ENCODE data around the gene OTX2. TPM values are rescaled to one million over a fixed set of nuclear protein-coding genes. Genes with fewer than 3 reads are reported as not detected.

The OTX2 gene
- total RNA-seq, 8 experiments from 2014 or later: 0.33 TPM; not detected in 5

- 0 to 13% (median 3%) methylated on average over 1 to 35 of the region's 71 CpGs; no CpG with 5 or more reads in 3 of the 10 experiments for WGBS, 10 experiments
- in situ Hi-C loops (cut with MboI; ENCODE audit: low pct_unique_long_range_greater_than_20kb in 2 of 9, low sequenced_read_pairs in 9 of 9, unreplicated experiment in 9 of 9): no loop called here
- Histone ChIP-seq H3K27ac (no peak overlapping the region), H3K4me1 (replicated peaks in 1 of 2) (peaks cover 0 to 16% of the 10 kb centered on the region in 2 donors), H3K4me3 (peak overlapping the region in 1 of 5 donors; percentile 9)
- peak in 5 of 8 experiments; percentile 18 to 36 (median 24) for ATAC-seq (replicated peaks in 6 of 8)
These were observed 1.7 kb downstream of the OTX2 start for GRCh38 chr14:56808383-56809269.

GRCh38 chr14:56808110-56808382 lies 2.2 kb downstream of the OTX2 start:
- Histone ChIP-seq H3K4me3 (no peak overlapping the region), H3K27ac (no peak overlapping the region), H3K4me1 (replicated peaks in 1 of 2) (peaks cover 0 to 16% of the 10 kb centered on the region in 2 donors)
- ATAC-seq (replicated peaks in 6 of 8): no peak
- 0% methylated on average over 2 to 13 of the region's 16 CpGs; no CpG with 5 or more reads in 5 of the 10 experiments for WGBS, 10 experiments
- in situ Hi-C loops (cut with MboI; ENCODE audit: low pct_unique_long_range_greater_than_20kb in 2 of 9, low sequenced_read_pairs in 9 of 9, unreplicated experiment in 9 of 9): no loop called here

- Histone ChIP-seq H3K27ac (no peak overlapping the region), H3K4me1 (replicated peaks in 1 of 2) (peaks cover 0 to 16% of the 10 kb centered on the region in 2 donors), H3K4me3 (no peak overlapping the region)
- peak in 1 of 8 experiments; percentile 9 for ATAC-seq (replicated peaks in 6 of 8)
- 0 to 46% (median 10%) methylated on average over 1 to 15 of the region's 39 CpGs; no CpG with 5 or more reads in 1 of the 10 experiments for WGBS, 10 experiments
- in situ Hi-C loops (cut with MboI; ENCODE audit: low pct_unique_long_range_greater_than_20kb in 2 of 9, low sequenced_read_pairs in 9 of 9, unreplicated experiment in 9 of 9): no loop called here
These were observed 2.7 kb downstream of the OTX2 start for GRCh38 chr14:56807386-56808109.

GRCh38 chr14:56806760-56807159 lies 3.5 kb downstream of the OTX2 start:
- Histone ChIP-seq H3K4me1 (replicated peaks in 1 of 2) (peaks cover 0 to 16% of the 10 kb centered on the region in 2 donors), H3K4me3 (no peak overlapping the region), H3K27ac (no peak overlapping the region)
- ATAC-seq (replicated peaks in 6 of 8): no peak
- in situ Hi-C loops (cut with MboI; ENCODE audit: low pct_unique_long_range_greater_than_20kb in 2 of 9, low sequenced_read_pairs in 9 of 9, unreplicated experiment in 9 of 9): no loop called here
- WGBS, 10 experiments: 0 to 7% (median 0%) methylated on average over 1 to 4 of the region's 4 CpGs; no CpG with 5 or more reads in 1 of the 10 experiments

GRCh38 chr14:56805992-56806727 lies 4.1 kb downstream of the OTX2 start:
- no peak overlapping the region for H3K27ac ChIP-seq

GRCh38 chr14:56805201-56805991 lies 4.9 kb downstream of the OTX2 start:
- ATAC-seq (replicated peaks in 6 of 8): no peak
- WGBS, 10 experiments: 0 to 15% (median 2%) methylated on average over 1 to 9 of the region's 18 CpGs; no CpG with 5 or more reads in 3 of the 10 experiments
- H3K4me1 ChIP-seq (replicated peaks in 1 of 2): peaks cover 0 to 16% of the 10 kb centered on the region in 2 donors
- H3K4me3 ChIP-seq: no peak overlapping the region
- in situ Hi-C loops (cut with MboI; ENCODE audit: low pct_unique_long_range_greater_than_20kb in 2 of 9, low sequenced_read_pairs in 9 of 9, unreplicated experiment in 9 of 9): no loop called here
- H3K27ac ChIP-seq: no peak overlapping the region

More at GRCh38 chr14:56805992-56806727, 4.1 kb downstream of the OTX2 start:
- Histone ChIP-seq H3K4me3 (no peak overlapping the region), H3K4me1 (replicated peaks in 1 of 2) (peaks cover 0 to 16% of the 10 kb centered on the region in 2 donors)
- WGBS, 10 experiments: 0 to 19% (median 5%) methylated on average over 2 to 9 of the region's 9 CpGs; no CpG with 5 or more reads in 1 of the 10 experiments
- no peak for ATAC-seq (replicated peaks in 6 of 8)
- in situ Hi-C loops (cut with MboI; ENCODE audit: low pct_unique_long_range_greater_than_20kb in 2 of 9, low sequenced_read_pairs in 9 of 9, unreplicated experiment in 9 of 9): no loop called here

- H3K4me3 ChIP-seq: no peak overlapping the region
These were observed 6.3 kb downstream of the OTX2 start for GRCh38 chr14:56803816-56804535.

GRCh38 chr14:56801920-56802319 lies 8.4 kb downstream of the OTX2 start:
- Histone ChIP-seq H3K4me3 (no peak overlapping the region), H3K27ac (no peak overlapping the region), H3K4me1 (replicated peaks in 1 of 2) (peaks cover 0 to 3% of the 10 kb centered on the region in 2 donors)
- 0 to 80% (median 25%) methylated on average over 1 to 3 of the region's 3 CpGs; no CpG with 5 or more reads in 2 of the 10 experiments for WGBS, 10 experiments
- in situ Hi-C loops (cut with MboI; ENCODE audit: low pct_unique_long_range_greater_than_20kb in 2 of 9, low sequenced_read_pairs in 9 of 9, unreplicated experiment in 9 of 9): no loop called here
- ATAC-seq (replicated peaks in 6 of 8): no peak

More at GRCh38 chr14:56803816-56804535, 6.3 kb downstream of the OTX2 start:
- 0 to 38% (median 11%) methylated on average over 1 to 8 of the region's 29 CpGs; no CpG with 5 or more reads in 4 of the 10 experiments for WGBS, 10 experiments
- ATAC-seq (replicated peaks in 6 of 8): no peak
- Histone ChIP-seq H3K27ac (no peak overlapping the region), H3K4me1 (replicated peaks in 1 of 2) (peaks cover 0 to 14% of the 10 kb centered on the region in 2 donors)
- in situ Hi-C loops (cut with MboI; ENCODE audit: low pct_unique_long_range_greater_than_20kb in 2 of 9, low sequenced_read_pairs in 9 of 9, unreplicated experiment in 9 of 9): no loop called here

GRCh38 chr14:56799343-56799645 lies 11.0 kb downstream of the OTX2 start:
- no peak overlapping the region for H3K27ac ChIP-seq
- WGBS, 10 experiments: 0 to 23% (median 5%) methylated on average over 2 to 5 of the region's 5 CpGs; no CpG with 5 or more reads in 2 of the 10 experiments
- H3K4me3 ChIP-seq: no peak overlapping the region
- in situ Hi-C loops (cut with MboI; ENCODE audit: low pct_unique_long_range_greater_than_20kb in 2 of 9, low sequenced_read_pairs in 9 of 9, unreplicated experiment in 9 of 9): no loop called here
- no peak for ATAC-seq (replicated peaks in 6 of 8)
- peaks cover 0 to 3% of the 10 kb centered on the region in 2 donors for H3K4me1 ChIP-seq (replicated peaks in 1 of 2)

GRCh38 chr14:56798447-56799342 lies 11.6 kb downstream of the OTX2 start:
- peak in 1 of 8 experiments; percentile 26 for ATAC-seq (replicated peaks in 6 of 8)
- peaks cover 0 to 3% of the 10 kb centered on the region in 2 donors for H3K4me1 ChIP-seq (replicated peaks in 1 of 2)
- no peak overlapping the region for H3K27ac ChIP-seq
- in situ Hi-C loops (cut with MboI; ENCODE audit: low pct_unique_long_range_greater_than_20kb in 2 of 9, low sequenced_read_pairs in 9 of 9, unreplicated experiment in 9 of 9): no loop called here
- H3K4me3 ChIP-seq: no peak overlapping the region
- 0 to 46% (median 26%) methylated on average over 1 to 23 of the region's 41 CpGs for WGBS, 10 experiments

All from motor neuron (in vitro differentiated cells).